Subcutaneous abdominal adipose tissue (tissue), 5 donors: ENCODE measurements around the gene SNTG2.

Experiments
- H3K27ac ChIP-seq: one replicate; pipeline ENCODE4 v1.7.0; 2013; ENCODE audit warnings: low read depth, mild to moderate bottlenecking, inconsistent platforms, low read length, moderate library complexity
- H3K27me3 ChIP-seq, 5 donors: one replicate each; pipeline ENCODE4 v1.7.0; 2013; ENCODE audit warnings: low read length in 5 of 5, inconsistent platforms in 1 of 5; ENCODE audit not compliant: control insufficient read depth in 5 of 5, insufficient read depth in 4 of 5
- H3K36me3 ChIP-seq, 5 donors: one replicate each; pipeline ENCODE4 v1.7.0; 2013; ENCODE audit warnings: low read length in 5 of 5; ENCODE audit not compliant: control insufficient read depth in 5 of 5, insufficient read depth in 5 of 5
- H3K4me1 ChIP-seq, 5 donors: one replicate each; pipeline ENCODE4 v1.7.0; 2013; ENCODE audit warnings: low read length in 5 of 5, mild to moderate bottlenecking in 3 of 5, moderate library complexity in 1 of 5; ENCODE audit not compliant: control insufficient read depth in 5 of 5, insufficient read depth in 5 of 5
- H3K4me3 ChIP-seq, 5 donors: one replicate each; pipeline ENCODE4 v1.7.0; 2013; ENCODE audit warnings: low read length in 5 of 5, low read depth in 1 of 5
- H3K9ac ChIP-seq, 5 donors: one replicate each; pipeline ENCODE4 v1.7.0; 2013; ENCODE audit warnings: low read length in 5 of 5, mild to moderate bottlenecking in 4 of 5, moderate library complexity in 3 of 5
- H3K9me3 ChIP-seq, 5 donors: one replicate each; pipeline ENCODE4 v1.7.0; 2013; ENCODE audit warnings: low read length in 5 of 5; ENCODE audit not compliant: control insufficient read depth in 5 of 5
- donor health status: healthy.
- donor health status: healthy.
- donor health status: healthy.
- donor health status: healthy.
- donor health status: healthy.

SNTG2 gene

GRCh38 chr2:981759-982158 is 31.1 kb downstream of the SNTG2 start:
- H3K4me1 ChIP-seq: no peaks in the 10 kb centered on the region
- no peak overlapping the region for H3K9ac ChIP-seq
- no peaks in the 10 kb centered on the region for H3K36me3 ChIP-seq
- H3K4me3 ChIP-seq: no peak overlapping the region
- H3K27me3 ChIP-seq: no peaks in the 10 kb centered on the region
- no peak overlapping the region for H3K27ac ChIP-seq
- H3K9me3 ChIP-seq: no peaks in the 10 kb centered on the region

GRCh38 chr2:985317-985898 is 34.8 kb downstream of the SNTG2 start:
- H3K36me3 ChIP-seq: no peaks in the 10 kb centered on the region
- no peaks in the 10 kb centered on the region for H3K4me1 ChIP-seq
- H3K27me3 ChIP-seq: no peaks in the 10 kb centered on the region

GRCh38 chr2:987789-988188 is 37.1 kb downstream of the SNTG2 start:
- Histone ChIP-seq H3K36me3 (no peaks in the 10 kb centered on the region), H3K9me3 (peaks cover 0 to 2% (median 0%) of the 10 kb centered on the region in 5 donors), H3K27me3 (no peaks in the 10 kb centered on the region), H3K4me1 (no peaks in the 10 kb centered on the region), H3K4me3 (no peak overlapping the region), H3K27ac (no peak overlapping the region), H3K9ac (no peak overlapping the region)

More at GRCh38 chr2:985317-985898, 34.8 kb downstream of the SNTG2 start:
- peaks cover 0 to 2% (median 0%) of the 10 kb centered on the region in 5 donors for H3K9me3 ChIP-seq
- no peak overlapping the region for H3K4me3 ChIP-seq
- H3K27ac ChIP-seq: no peak overlapping the region
- no peak overlapping the region for H3K9ac ChIP-seq

- Histone ChIP-seq H3K4me3 (no peak overlapping the region), H3K27ac (no peak overlapping the region), H3K27me3 (no peaks in the 10 kb centered on the region), H3K4me1 (no peaks in the 10 kb centered on the region), H3K9me3 (peaks cover 0 to 2% (median 0%) of the 10 kb centered on the region in 5 donors), H3K9ac (no peak overlapping the region), H3K36me3 (no peaks in the 10 kb centered on the region)
These were observed 39.3 kb downstream of the SNTG2 start for GRCh38 chr2:989781-990467.

- no peak overlapping the region for H3K4me3 ChIP-seq
- no peaks in the 10 kb centered on the region for H3K27me3 ChIP-seq
- H3K9me3 ChIP-seq: peaks cover 0 to 2% (median 0%) of the 10 kb centered on the region in 5 donors
- no peaks in the 10 kb centered on the region for H3K36me3 ChIP-seq
- H3K9ac ChIP-seq: no peak overlapping the region
- no peaks in the 10 kb centered on the region for H3K4me1 ChIP-seq
- H3K27ac ChIP-seq: no peak overlapping the region
These were observed 40.3 kb downstream of the SNTG2 start for GRCh38 chr2:990970-991369.

GRCh38 chr2:1002350-1002749 is 51.7 kb downstream of the SNTG2 start:
- no peaks in the 10 kb centered on the region for H3K27me3 ChIP-seq
- H3K36me3 ChIP-seq: no peaks in the 10 kb centered on the region
- H3K9me3 ChIP-seq: no peaks in the 10 kb centered on the region
- no peak overlapping the region for H3K27ac ChIP-seq
- no peaks in the 10 kb centered on the region for H3K4me1 ChIP-seq
- no peak overlapping the region for H3K9ac ChIP-seq
- H3K4me3 ChIP-seq: no peak overlapping the region

- H3K36me3 ChIP-seq: no peaks in the 10 kb centered on the region
- H3K9ac ChIP-seq: no peak overlapping the region
- H3K9me3 ChIP-seq: no peaks in the 10 kb centered on the region
- H3K4me1 ChIP-seq: no peaks in the 10 kb centered on the region
- H3K27ac ChIP-seq: no peak overlapping the region
- H3K27me3 ChIP-seq: no peaks in the 10 kb centered on the region
- H3K4me3 ChIP-seq: no peak overlapping the region
These were observed 53.7 kb downstream of the SNTG2 start for GRCh38 chr2:1004398-1004797.

GRCh38 chr2:1010415-1010930 is 59.8 kb downstream of the SNTG2 start:
- Histone ChIP-seq H3K27me3 (no peaks in the 10 kb centered on the region), H3K36me3 (no peaks in the 10 kb centered on the region), H3K4me3 (no peak overlapping the region), H3K4me1 (peaks cover 3 to 14% (median 10%) of the 10 kb centered on the region in 5 donors), H3K9ac (no peak overlapping the region), H3K27ac (no peak overlapping the region), H3K9me3 (no peaks in the 10 kb centered on the region)

- no peaks in the 10 kb centered on the region for H3K27me3 ChIP-seq
- H3K27ac ChIP-seq: no peak overlapping the region
- H3K9ac ChIP-seq: no peak overlapping the region
- no peaks in the 10 kb centered on the region for H3K9me3 ChIP-seq
- H3K36me3 ChIP-seq: no peaks in the 10 kb centered on the region
- H3K4me3 ChIP-seq: no peak overlapping the region
- peaks cover 3 to 14% (median 10%) of the 10 kb centered on the region in 5 donors for H3K4me1 ChIP-seq
These were observed 60.4 kb downstream of the SNTG2 start for GRCh38 chr2:1011006-1011405.

- Histone ChIP-seq H3K36me3 (no peaks in the 10 kb centered on the region), H3K4me1 (peaks cover 3 to 19% (median 18%) of the 10 kb centered on the region in 5 donors), H3K9me3 (no peaks in the 10 kb centered on the region), H3K9ac (no peak overlapping the region), H3K27me3 (no peaks in the 10 kb centered on the region), H3K4me3 (no peak overlapping the region), H3K27ac (no peak overlapping the region)
These were observed 61.3 kb downstream of the SNTG2 start for GRCh38 chr2:1011985-1012384.
